HG02852 (cell line): ENCODE measurements around the gene SLC39A8.

Source experiments
- ATAC-seq: cut with Tn5 transposase; IDR thresholded peaks from one replicate; pipeline ENCODE4 v1.9.1; 2021; ENCODE audit warnings: mild to moderate bottlenecking, moderate library complexity; ENCODE audit not compliant: unreplicated experiment

SLC39A8 gene

GRCh38 chr4:102234243-102234838 is 110.9 kb downstream of the SLC39A8 start:
- no peak for ATAC-seq

- no peak for ATAC-seq
Measured at GRCh38 chr4:102230194-102230593, 115.1 kb downstream of the SLC39A8 start.

DNA sequence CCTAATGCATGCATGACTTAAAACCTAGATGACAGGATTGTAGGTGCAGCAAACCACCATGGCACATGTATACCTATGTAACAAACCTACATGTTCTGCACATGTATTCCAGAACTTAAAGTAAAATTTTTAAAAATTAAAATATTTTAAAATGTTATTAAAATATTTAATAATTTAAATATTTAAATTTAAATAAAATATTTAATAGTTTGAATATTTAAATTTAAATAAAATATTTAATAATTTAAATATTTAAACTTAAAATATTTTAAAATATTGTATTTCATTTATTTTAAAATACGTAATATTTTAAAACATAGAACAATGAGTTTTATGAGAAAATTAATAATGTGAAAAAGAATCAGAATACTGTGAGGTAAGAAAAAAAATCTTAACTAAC is 117.9 kb downstream of the SLC39A8 start:
- ATAC-seq: no peak

DNA sequence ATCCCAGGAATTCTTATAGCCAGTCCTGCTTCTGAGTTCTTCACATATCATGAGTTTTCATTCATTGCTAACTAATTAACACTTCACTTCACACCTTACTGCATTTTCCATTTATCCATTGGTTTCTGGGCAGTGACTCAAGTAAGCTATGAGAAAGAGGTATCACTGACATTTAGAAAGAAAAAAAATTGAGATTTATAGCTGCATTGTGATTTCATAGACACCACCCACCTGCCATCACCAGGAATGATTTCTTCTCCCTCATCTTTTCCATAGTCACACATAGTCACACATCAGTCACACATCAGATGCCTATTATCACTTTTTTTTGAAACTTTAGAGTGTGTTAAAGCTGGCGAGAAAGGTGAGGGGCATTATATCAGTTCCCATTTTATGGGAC is 121.8 kb downstream of the SLC39A8 start:
- no peak for ATAC-seq

GRCh38 chr4:102222838-102223409 is 122.4 kb downstream of the SLC39A8 start:
- ATAC-seq: no peak

DNA sequence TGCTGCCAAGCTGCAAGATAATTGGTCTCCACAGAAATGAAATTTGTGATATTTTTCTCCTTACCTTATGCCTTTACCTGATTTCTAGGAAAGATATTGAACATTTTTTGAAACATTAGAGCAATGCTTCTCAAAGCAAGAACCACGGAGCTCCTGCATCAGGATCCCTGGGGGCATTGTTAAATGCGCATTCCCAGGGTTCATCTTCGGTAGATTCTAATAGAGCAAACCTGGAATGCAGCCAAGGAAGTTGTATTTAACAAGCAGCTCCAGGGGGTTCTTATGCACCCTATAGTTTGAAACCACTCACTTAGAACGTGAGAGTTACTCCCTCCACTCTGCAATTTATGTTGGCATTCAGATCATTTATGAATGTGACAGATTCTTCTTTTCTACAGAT is 126.2 kb downstream of the SLC39A8 start:
- no peak for ATAC-seq

GRCh38 chr4:102218656-102219055 is 126.6 kb downstream of the SLC39A8 start:
- ATAC-seq: no peak

GRCh38 chr4:102217775-102218355 is 127.4 kb downstream of the SLC39A8 start:
- ATAC-seq: no peak

DNA sequence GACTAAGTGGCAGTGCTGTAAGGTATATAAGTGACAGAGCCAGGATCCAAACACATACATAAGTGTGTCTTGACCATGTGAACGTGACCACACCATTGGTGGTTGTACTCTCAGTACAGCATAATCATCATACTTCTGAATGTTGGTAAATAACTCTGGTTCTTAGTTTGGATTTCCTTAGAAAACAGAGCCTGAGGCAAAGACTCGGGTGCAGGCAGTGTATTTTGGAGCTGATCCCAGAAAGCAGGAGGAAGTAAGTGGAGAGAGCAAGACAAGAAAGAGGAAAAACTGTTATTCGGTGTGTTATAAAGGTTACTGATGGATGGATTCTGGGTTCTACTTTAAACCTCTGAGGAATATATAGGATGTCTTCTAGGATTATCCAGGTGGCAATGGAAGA is 127.9 kb downstream of the SLC39A8 start:
- ATAC-seq: no peak

GRCh38 chr4:102216666-102217065 is 128.6 kb downstream of the SLC39A8 start:
- ATAC-seq: no peak

GRCh38 chr4:102213031-102213430 is 132.3 kb downstream of the SLC39A8 start:
- ATAC-seq: no peak
